HEK293 (cell line): ENCODE results near the gene SHBG.

Experiments
- CTCF ChIA-PET: fragments of 350-600 bp; formaldehyde crosslinking; extraction: SDS; loops from one replicate; lab custom pipeline; 2021; ENCODE audit warnings: antibody characterized with exemption; lab: Yijun Ruan, JAX
- POLR2A ChIA-PET: fragments of 300-600 bp; formaldehyde crosslinking; extraction: SDS; loops from one replicate; lab custom pipeline; 2020; ENCODE audit warnings: antibody characterized with exemption, inconsistent platforms; lab: Yijun Ruan, JAX
- H3K27ac ChIP-seq: fragments of 200-500 bp; sonication (Bioruptor generic); 2 replicates; pipeline ENCODE4 v1.5.1; 2014; ENCODE audit warnings: low read depth, low read length, control low read depth, inconsistent platforms; ENCODE audit errors: extremely low read depth
- H3K36me3 ChIP-seq, 2 experiments: fragments of 200-500 bp in 1 of 2; sonication (Bioruptor generic) in 1 of 2; 1 replicate in 1 of 2; 2 replicates in 1 of 2; pipeline ENCODE4 v1.5.1; 2014 to 2017; ENCODE audit warnings: inconsistent platforms in 2 of 2, low read length in 2 of 2; ENCODE audit not compliant: control insufficient read depth in 2 of 2, insufficient read depth in 1 of 2
- H3K4me1 ChIP-seq: fragments of 200-500 bp; sonication (Bioruptor generic); 2 replicates; pipeline ENCODE4 v1.5.1; 2014; ENCODE audit warnings: mild to moderate bottlenecking, low read length, inconsistent platforms; ENCODE audit not compliant: control insufficient read depth, insufficient read depth
- H3K4me3 ChIP-seq: 2 replicates; pipeline ENCODE4 v1.5.1; 2011; ENCODE audit warnings: low read depth, mild to moderate bottlenecking, control low read depth, low read length, moderate library complexity
- H3K9me3 ChIP-seq: fragments of 200-500 bp; sonication (Bioruptor generic); 2 replicates; pipeline ENCODE4 v1.5.1; 2014; ENCODE audit warnings: low read depth, low read length, inconsistent platforms; ENCODE audit not compliant: control insufficient read depth, insufficient read depth
- FEZF1 ChIP-seq: fragments of 450-650 bp; formaldehyde crosslinking; IDR thresholded peaks from 2 replicates; pipeline ENCODE4 v1.5.1; 2016; ENCODE audit warnings: missing biosample characterization, missing genetic modification characterization
- GLI4 ChIP-seq: fragments of 450-650 bp; formaldehyde crosslinking; IDR thresholded peaks from 2 replicates; pipeline ENCODE4 v1.5.1; 2016; ENCODE audit warnings: missing biosample characterization, missing genetic modification characterization
- GLIS1 ChIP-seq: fragments of 450-650 bp; formaldehyde crosslinking; IDR thresholded peaks from 2 replicates; pipeline ENCODE4 v1.5.1; 2016; ENCODE audit warnings: missing biosample characterization, missing genetic modification characterization
- HOXC10 ChIP-seq: sonication (generic); formaldehyde crosslinking; IDR thresholded peaks from 2 replicates; pipeline ENCODE4 v1.8.1; 2023; ENCODE audit warnings: mild to moderate bottlenecking, missing genetic modification reagents
- KLF8 ChIP-seq: fragments of 450-650 bp; formaldehyde crosslinking; IDR thresholded peaks from 2 replicates; pipeline ENCODE4 v1.5.1; 2016; ENCODE audit warnings: missing biosample characterization, missing genetic modification characterization
- MEIS1 ChIP-seq: sonication (generic); formaldehyde crosslinking; IDR thresholded peaks from 2 replicates; pipeline ENCODE4 v1.8.1; 2022; ENCODE audit warnings: missing genetic modification reagents, mild to moderate bottlenecking, borderline replicate concordance
- RBAK ChIP-seq: fragments of 450-650 bp; formaldehyde crosslinking; IDR thresholded peaks from 2 replicates; pipeline ENCODE4 v1.5.1; 2016; ENCODE audit warnings: missing biosample characterization, missing genetic modification characterization
- ZFP69B ChIP-seq: fragments of 450-650 bp; formaldehyde crosslinking; IDR thresholded peaks from 2 replicates; pipeline ENCODE4 v1.5.1; 2016; ENCODE audit warnings: missing biosample characterization, missing genetic modification characterization
- ZIC2 ChIP-seq: fragments of 450-650 bp; formaldehyde crosslinking; IDR thresholded peaks from 2 replicates; pipeline ENCODE4 v1.5.1; 2016; ENCODE audit warnings: missing biosample characterization, missing genetic modification characterization
- ZNF140 ChIP-seq: fragments of 450-650 bp; formaldehyde crosslinking; IDR thresholded peaks from 2 replicates; pipeline ENCODE4 v1.5.1; 2016; ENCODE audit warnings: missing biosample characterization, missing genetic modification characterization
- ZNF174 ChIP-seq: fragments of 450-650 bp; formaldehyde crosslinking; IDR thresholded peaks from 2 replicates; pipeline ENCODE4 v1.5.0; 2017; ENCODE audit warnings: missing biosample characterization, mild to moderate bottlenecking, missing genetic modification characterization
- ZNF202 ChIP-seq: fragments of 450-650 bp; formaldehyde crosslinking; IDR thresholded peaks from 2 replicates; pipeline ENCODE4 v1.5.1; 2016; ENCODE audit warnings: missing biosample characterization, missing genetic modification characterization, borderline replicate concordance
- ZNF223 ChIP-seq: fragments of 450-650 bp; formaldehyde crosslinking; IDR thresholded peaks from 2 replicates; pipeline ENCODE4 v1.5.1; 2016; ENCODE audit warnings: missing biosample characterization, missing genetic modification characterization
- ZNF335 ChIP-seq: fragments of 450-650 bp; formaldehyde crosslinking; conservative IDR thresholded peaks from 2 replicates; pipeline ENCODE4 v1.5.1; 2016; ENCODE audit warnings: missing biosample characterization, missing genetic modification characterization
- ZNF37A ChIP-seq: fragments of 450-650 bp; IDR thresholded peaks from 2 replicates; pipeline ENCODE4 v1.5.1; 2018; ENCODE audit warnings: missing biosample characterization, missing genetic modification characterization
- ZNF433 ChIP-seq: fragments of 450-650 bp; formaldehyde crosslinking; IDR thresholded peaks from 2 replicates; pipeline ENCODE4 v1.5.1; 2016; ENCODE audit warnings: missing biosample characterization, missing genetic modification characterization, low read depth
- ZNF521 ChIP-seq: fragments of 450-650 bp; formaldehyde crosslinking; IDR thresholded peaks from 2 replicates; pipeline ENCODE4 v1.5.1; 2017; ENCODE audit warnings: missing biosample characterization, mild to moderate bottlenecking, missing genetic modification characterization
- ZNF660 ChIP-seq: fragments of 450-650 bp; IDR thresholded peaks from 2 replicates; pipeline ENCODE4 v1.5.1; 2018; ENCODE audit warnings: missing biosample characterization, mild to moderate bottlenecking, missing genetic modification characterization
- ZNF76 ChIP-seq: fragments of 450-650 bp; formaldehyde crosslinking; IDR thresholded peaks from 2 replicates; pipeline ENCODE4; 2016; ENCODE audit warnings: low read depth, missing biosample characterization, missing genetic modification characterization, borderline replicate concordance
- ZNF777 ChIP-seq: fragments of 450-650 bp; formaldehyde crosslinking; IDR thresholded peaks from 2 replicates; pipeline ENCODE4 v1.5.1; 2017; ENCODE audit warnings: missing biosample characterization, missing genetic modification characterization, borderline replicate concordance
- TF ChIP-seq, protein P1 (sequence below): fragments of 450-650 bp; formaldehyde crosslinking; IDR thresholded peaks from 2 replicates; pipeline ENCODE4 v1.5.1; 2016; ENCODE audit warnings: missing biosample characterization, missing genetic modification characterization
- TF ChIP-seq, protein P2 (sequence below): fragments of 450-650 bp; formaldehyde crosslinking; IDR thresholded peaks from 2 replicates; pipeline ENCODE4 v1.5.1; 2016; ENCODE audit warnings: missing biosample characterization, missing genetic modification characterization
- TF ChIP-seq, protein P3 (sequence below): fragments of 450-650 bp; formaldehyde crosslinking; IDR thresholded peaks from 2 replicates; pipeline ENCODE4 v1.5.1; 2016; ENCODE audit warnings: missing biosample characterization, missing genetic modification characterization
- TF ChIP-seq, protein P4 (sequence below): fragments of 450-650 bp; formaldehyde crosslinking; IDR thresholded peaks from 2 replicates; pipeline ENCODE4 v1.5.1; 2016; ENCODE audit warnings: missing biosample characterization, missing genetic modification characterization
- TF ChIP-seq, protein P5 (sequence below): fragments of 450-650 bp; formaldehyde crosslinking; IDR thresholded peaks from 2 replicates; pipeline ENCODE4; 2016; ENCODE audit warnings: missing biosample characterization, missing genetic modification characterization
- TF ChIP-seq, protein P6 (sequence below): fragments of 450-650 bp; formaldehyde crosslinking; IDR thresholded peaks from 2 replicates; pipeline ENCODE4 v1.5.1; 2017; ENCODE audit warnings: missing biosample characterization, missing genetic modification characterization
- TF ChIP-seq, protein P7 (sequence below): fragments of 450-650 bp; formaldehyde crosslinking; IDR thresholded peaks from 2 replicates; pipeline ENCODE4 v1.5.1; 2016; ENCODE audit warnings: missing biosample characterization, missing genetic modification characterization

The SHBG gene

DNA sequence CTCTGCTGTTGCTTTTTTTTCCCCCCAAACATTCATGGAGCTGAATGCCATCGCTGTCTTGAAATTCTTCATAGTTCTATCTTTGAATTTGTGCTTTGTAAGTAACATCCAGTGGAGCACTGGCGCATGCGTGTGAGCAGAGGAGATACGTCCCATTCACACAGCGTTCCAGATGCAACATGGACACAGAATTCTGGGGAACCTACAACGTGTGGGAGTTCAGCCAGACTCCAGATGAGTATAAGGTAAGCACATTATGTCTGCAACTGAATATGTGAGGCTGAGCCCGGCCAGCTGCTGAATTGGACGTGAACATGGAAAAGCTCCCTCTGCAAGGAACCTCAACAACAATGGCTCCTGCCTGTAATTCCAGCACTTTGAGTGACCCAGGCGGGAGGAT lies 16.5 kb downstream of the SHBG start:
- TF ChIP-seq ZNF140 (tag by site-specific recombination) (no peak), ZNF660 (tag by site-specific recombination) (no peak), HOXC10 (CRISPR knock-in tag) (no peak), GLIS1 (tag by site-specific recombination) (no peak), MEIS1 (no peak), ZNF335 (no peak), RBAK (tag by site-specific recombination) (no peak), ZNF202 (no peak), ZNF777 (tag by site-specific recombination) (no peak), ZFP69B (tag by site-specific recombination) (no peak), GLI4 (tag by site-specific recombination) (no peak)
- TF ChIP-seq, protein P1, sequence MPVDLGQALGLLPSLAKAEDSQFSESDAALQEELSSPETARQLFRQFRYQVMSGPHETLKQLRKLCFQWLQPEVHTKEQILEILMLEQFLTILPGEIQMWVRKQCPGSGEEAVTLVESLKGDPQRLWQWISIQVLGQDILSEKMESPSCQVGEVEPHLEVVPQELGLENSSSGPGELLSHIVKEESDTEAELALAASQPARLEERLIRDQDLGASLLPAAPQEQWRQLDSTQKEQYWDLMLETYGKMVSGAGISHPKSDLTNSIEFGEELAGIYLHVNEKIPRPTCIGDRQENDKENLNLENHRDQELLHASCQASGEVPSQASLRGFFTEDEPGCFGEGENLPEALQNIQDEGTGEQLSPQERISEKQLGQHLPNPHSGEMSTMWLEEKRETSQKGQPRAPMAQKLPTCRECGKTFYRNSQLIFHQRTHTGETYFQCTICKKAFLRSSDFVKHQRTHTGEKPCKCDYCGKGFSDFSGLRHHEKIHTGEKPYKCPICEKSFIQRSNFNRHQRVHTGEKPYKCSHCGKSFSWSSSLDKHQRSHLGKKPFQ (tag by site-specific recombination): no peak
- TF ChIP-seq, protein P2, sequence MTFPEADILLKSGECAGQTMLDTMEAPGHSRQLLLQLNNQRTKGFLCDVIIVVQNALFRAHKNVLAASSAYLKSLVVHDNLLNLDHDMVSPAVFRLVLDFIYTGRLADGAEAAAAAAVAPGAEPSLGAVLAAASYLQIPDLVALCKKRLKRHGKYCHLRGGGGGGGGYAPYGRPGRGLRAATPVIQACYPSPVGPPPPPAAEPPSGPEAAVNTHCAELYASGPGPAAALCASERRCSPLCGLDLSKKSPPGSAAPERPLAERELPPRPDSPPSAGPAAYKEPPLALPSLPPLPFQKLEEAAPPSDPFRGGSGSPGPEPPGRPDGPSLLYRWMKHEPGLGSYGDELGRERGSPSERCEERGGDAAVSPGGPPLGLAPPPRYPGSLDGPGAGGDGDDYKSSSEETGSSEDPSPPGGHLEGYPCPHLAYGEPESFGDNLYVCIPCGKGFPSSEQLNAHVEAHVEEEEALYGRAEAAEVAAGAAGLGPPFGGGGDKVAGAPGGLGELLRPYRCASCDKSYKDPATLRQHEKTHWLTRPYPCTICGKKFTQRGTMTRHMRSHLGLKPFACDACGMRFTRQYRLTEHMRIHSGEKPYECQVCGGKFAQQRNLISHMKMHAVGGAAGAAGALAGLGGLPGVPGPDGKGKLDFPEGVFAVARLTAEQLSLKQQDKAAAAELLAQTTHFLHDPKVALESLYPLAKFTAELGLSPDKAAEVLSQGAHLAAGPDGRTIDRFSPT (tag by site-specific recombination): no peak
- TF ChIP-seq, protein P3, sequence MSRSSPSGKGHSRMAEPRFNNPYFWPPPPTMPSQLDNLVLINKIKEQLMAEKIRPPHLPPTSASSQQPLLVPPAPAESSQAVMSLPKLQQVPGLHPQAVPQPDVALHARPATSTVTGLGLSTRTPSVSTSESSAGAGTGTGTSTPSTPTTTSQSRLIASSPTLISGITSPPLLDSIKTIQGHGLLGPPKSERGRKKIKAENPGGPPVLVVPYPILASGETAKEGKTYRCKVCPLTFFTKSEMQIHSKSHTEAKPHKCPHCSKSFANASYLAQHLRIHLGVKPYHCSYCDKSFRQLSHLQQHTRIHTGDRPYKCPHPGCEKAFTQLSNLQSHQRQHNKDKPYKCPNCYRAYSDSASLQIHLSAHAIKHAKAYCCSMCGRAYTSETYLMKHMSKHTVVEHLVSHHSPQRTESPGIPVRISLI (tag by site-specific recombination): no peak
- TF ChIP-seq, protein P4, sequence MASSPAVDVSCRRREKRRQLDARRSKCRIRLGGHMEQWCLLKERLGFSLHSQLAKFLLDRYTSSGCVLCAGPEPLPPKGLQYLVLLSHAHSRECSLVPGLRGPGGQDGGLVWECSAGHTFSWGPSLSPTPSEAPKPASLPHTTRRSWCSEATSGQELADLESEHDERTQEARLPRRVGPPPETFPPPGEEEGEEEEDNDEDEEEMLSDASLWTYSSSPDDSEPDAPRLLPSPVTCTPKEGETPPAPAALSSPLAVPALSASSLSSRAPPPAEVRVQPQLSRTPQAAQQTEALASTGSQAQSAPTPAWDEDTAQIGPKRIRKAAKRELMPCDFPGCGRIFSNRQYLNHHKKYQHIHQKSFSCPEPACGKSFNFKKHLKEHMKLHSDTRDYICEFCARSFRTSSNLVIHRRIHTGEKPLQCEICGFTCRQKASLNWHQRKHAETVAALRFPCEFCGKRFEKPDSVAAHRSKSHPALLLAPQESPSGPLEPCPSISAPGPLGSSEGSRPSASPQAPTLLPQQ (tag by site-specific recombination): no peak
- TF ChIP-seq, protein P5, sequence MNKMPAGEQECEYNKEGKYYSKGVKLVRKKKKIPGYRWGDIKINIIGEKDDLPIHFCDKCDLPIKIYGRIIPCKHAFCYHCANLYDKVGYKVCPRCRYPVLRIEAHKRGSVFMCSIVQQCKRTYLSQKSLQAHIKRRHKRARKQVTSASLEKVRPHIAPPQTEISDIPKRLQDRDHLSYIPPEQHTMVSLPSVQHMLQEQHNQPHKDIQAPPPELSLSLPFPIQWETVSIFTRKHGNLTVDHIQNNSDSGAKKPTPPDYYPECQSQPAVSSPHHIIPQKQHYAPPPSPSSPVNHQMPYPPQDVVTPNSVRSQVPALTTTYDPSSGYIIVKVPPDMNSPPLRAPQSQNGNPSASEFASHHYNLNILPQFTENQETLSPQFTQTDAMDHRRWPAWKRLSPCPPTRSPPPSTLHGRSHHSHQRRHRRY (tag by site-specific recombination): no peak
- Histone ChIP-seq H3K4me1 (peaks cover 5% of the 10 kb centered on the region), H3K4me3 (no peak overlapping the region), H3K36me3 (no peaks in the 10 kb centered on the region), H3K27ac (no peak overlapping the region), H3K9me3 (no peaks in the 10 kb centered on the region)
- POLR2A ChIA-PET: interaction anchor here (1.0 to 2.2 kb wide), 2 partner anchors 10 to 41 kb away, joined by 5 to 6 read pairs; partner anchors contain the start of gene TP53
- CTCF ChIA-PET: interaction anchor here (0.7 to 1.4 kb wide), 2 partner anchors 24 to 41 kb away, joined by 4 to 5 read pairs; partner anchors contain the start of gene TP53

DNA sequence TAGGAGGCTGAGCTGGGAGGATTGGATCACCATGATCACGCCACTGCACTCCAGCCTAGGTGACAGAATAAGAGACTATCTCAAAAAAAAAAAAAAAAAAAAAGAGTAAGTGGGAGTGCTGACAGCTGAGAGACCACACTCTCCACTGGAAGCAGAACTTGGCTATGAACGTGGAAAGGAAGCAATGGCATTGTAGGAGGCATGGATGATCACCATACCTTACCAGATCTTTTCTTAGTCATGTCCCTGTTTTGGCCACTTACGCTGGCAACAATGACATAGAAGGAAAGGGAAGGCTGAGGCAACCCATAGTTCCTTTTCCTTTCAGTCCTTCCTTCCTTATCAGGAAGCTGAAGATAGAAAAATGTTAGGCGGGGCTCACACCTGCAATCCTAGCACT lies 17.1 kb downstream of the SHBG start:
- H3K27ac ChIP-seq: no peak overlapping the region
- CTCF ChIA-PET: interaction anchor here (0.6 to 1.4 kb wide), 2 partner anchors 41 to 507 kb away, joined by 3 to 5 read pairs; partner anchors contain the start of gene TP53
- POLR2A ChIA-PET: interaction anchor here (0.6 to 2.8 kb wide), 5 partner anchors 10 to 40 kb away, joined by 3 to 17 read pairs (median 6); partner anchors contain the start of genes SAT2 and TP53
- TF ChIP-seq ZNF223 (tag by site-specific recombination) (no peak), KLF8 (no peak), ZNF521 (tag by site-specific recombination) (no peak), MEIS1 (no peak), ZNF37A (no peak), ZIC2 (no peak), ZNF76 (tag by site-specific recombination) (no peak), ZNF433 (no peak), FEZF1 (tag by site-specific recombination) (no peak), ZNF174 (no peak)
- TF ChIP-seq, protein P6, sequence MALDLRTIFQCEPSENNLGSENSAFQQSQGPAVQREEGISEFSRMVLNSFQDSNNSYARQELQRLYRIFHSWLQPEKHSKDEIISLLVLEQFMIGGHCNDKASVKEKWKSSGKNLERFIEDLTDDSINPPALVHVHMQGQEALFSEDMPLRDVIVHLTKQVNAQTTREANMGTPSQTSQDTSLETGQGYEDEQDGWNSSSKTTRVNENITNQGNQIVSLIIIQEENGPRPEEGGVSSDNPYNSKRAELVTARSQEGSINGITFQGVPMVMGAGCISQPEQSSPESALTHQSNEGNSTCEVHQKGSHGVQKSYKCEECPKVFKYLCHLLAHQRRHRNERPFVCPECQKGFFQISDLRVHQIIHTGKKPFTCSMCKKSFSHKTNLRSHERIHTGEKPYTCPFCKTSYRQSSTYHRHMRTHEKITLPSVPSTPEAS (tag by site-specific recombination): no peak
- TF ChIP-seq, protein P7, sequence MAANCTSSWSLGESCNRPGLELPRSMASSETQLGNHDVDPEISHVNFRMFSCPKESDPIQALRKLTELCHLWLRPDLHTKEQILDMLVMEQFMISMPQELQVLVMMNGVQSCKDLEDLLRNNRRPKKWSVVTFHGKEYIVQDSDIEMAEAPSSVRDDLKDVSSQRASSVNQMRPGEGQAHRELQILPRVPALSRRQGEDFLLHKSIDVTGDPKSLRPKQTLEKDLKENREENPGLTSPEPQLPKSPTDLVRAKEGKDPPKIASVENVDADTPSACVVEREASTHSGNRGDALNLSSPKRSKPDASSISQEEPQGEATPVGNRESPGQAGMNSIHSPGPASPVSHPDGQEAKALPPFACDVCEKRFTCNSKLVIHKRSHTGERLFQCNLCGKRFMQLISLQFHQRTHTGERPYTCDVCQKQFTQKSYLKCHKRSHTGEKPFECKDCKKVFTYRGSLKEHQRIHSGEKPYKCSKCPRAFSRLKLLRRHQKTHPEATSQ (tag by site-specific recombination): no peak

More for the DNA sequence above, 17.1 kb downstream of the SHBG start:
- Histone ChIP-seq H3K9me3 (no peaks in the 10 kb centered on the region), H3K4me1 (peaks cover 5% of the 10 kb centered on the region), H3K36me3 (no peaks in the 10 kb centered on the region), H3K4me3 (no peak overlapping the region)
